Heart left ventricle (tissue), 16 donors: ENCODE measurements around the gene CCDC185. TPM values are rescaled to one million over a fixed set of nuclear protein-coding genes. Genes with fewer than 3 reads are reported as not detected.
A peak's percentile ranks its signal among the peaks of the same experiment; 100 is the strongest.

Source experiments
- ATAC-seq, 4 donors: fragments of 200-7000 bp; cut with Tn5 transposase; one replicate each; pipeline ENCODE4 v1.9.1; 2020 to 2022; ENCODE audit warnings: moderate library complexity in 4 of 4, mild to moderate bottlenecking in 3 of 4, moderate number of reproducible peaks in 1 of 4
- DNase-seq, 5 donors: peaks; one replicate each; pipeline ENCODE4 v3.0.0-alpha.2; 2020
- H3K27ac ChIP-seq, 12 donors: fragments of 200-600 bp; sonication (generic) in 4 of 12; one replicate each; pipeline versions ENCODE4 v1.5.0 to v1.8.0; 2016 to 2022; ENCODE audit warnings: mild to moderate bottlenecking in 2 of 12
- H3K27me3 ChIP-seq, 9 donors: fragments of 200-600 bp; sonication (generic) in 2 of 9; one replicate each; pipeline versions ENCODE4 v1.5.1 to v1.8.0; 2016 to 2022; ENCODE audit warnings: mild to moderate bottlenecking in 3 of 9
- H3K36me3 ChIP-seq, 9 donors: fragments of 200-600 bp; sonication (generic) in 2 of 9; one replicate each; pipeline versions ENCODE4 v1.5.0 to v1.8.0; 2018 to 2022; ENCODE audit warnings: mild to moderate bottlenecking in 2 of 9
- H3K4me1 ChIP-seq, 12 donors: fragments of 200-600 bp; sonication (generic) in 4 of 12; one replicate each; pipeline versions ENCODE4 v1.5.0 to v1.8.0; 2016 to 2022; ENCODE audit warnings: mild to moderate bottlenecking in 3 of 12
- H3K4me3 ChIP-seq, 12 donors: fragments of 200-600 bp; sonication (generic) in 4 of 12; one replicate each; pipeline versions ENCODE4 v1.5.0 to v1.8.0; 2017 to 2022; ENCODE audit warnings: mild to moderate bottlenecking in 9 of 12, moderate library complexity in 4 of 12
- H3K9me3 ChIP-seq, 12 donors: fragments of 200-600 bp; sonication (generic) in 4 of 12; one replicate each; pipeline versions ENCODE4 v1.5.0 to v1.8.0; 2016 to 2022; ENCODE audit warnings: mild to moderate bottlenecking in 1 of 12
- CTCF ChIP-seq, 12 donors: fragments of 200-600 bp; sonication (generic) in 4 of 12; IDR thresholded peaks; one replicate each; pipeline versions ENCODE4 v1.5.0 to v1.8.0; 2018 to 2022; ENCODE audit warnings: antibody characterized with exemption in 12 of 12, mild to moderate bottlenecking in 5 of 12
- POLR2A ChIP-seq, 2 donors: fragments of 450-650 bp; IDR thresholded peaks; one replicate each; pipeline ENCODE4 v1.6.1; 2017; ENCODE audit warnings: antibody characterized with exemption in 2 of 2, mild to moderate bottlenecking in 2 of 2, moderate library complexity in 2 of 2
- WGBS, 4 donors: extraction: QIAGEN DNeasy Blood & Tissue Kit in 2 of 4; methylation state at CpG; one replicate each; pipeline versions ENCODE4 v1.1.5 to v1.1.7; 2013 to 2018; 5-methylcytosine and 5-hydroxymethylcytosine counted together
- intact Hi-C, 10 donors: fragments of 100-400 bp; cut with DNase I; formaldehyde crosslinking; loops; one replicate each; pipeline versions ENCODE4 v1.11.1 to v1.14.2; 2022
- polyA plus RNA-seq, 2 donors: library from polyadenylated mRNA; stranded (reverse); fragments of 200-250 nt; gene quantifications; one replicate each; pipeline ENCODE4 v1.2.3, GENCODE V29; 2013
- total RNA-seq, 9 donors: library from RNA; depleted of rRNA in 2 of 9; stranded (reverse); fragments of >200 nt in 2 of 9; fragmentation: NEBNext Ultra II Directional in 3 of 9; extraction: Animal tissue kit (Norgen Biotek cat#: 25700) in 3 of 9; gene quantifications; one replicate each; pipeline versions ENCODE4 v1.1.0 to v1.2.4, GENCODE V29; 2016 to 2023
- donor health status: ischemic (EF 13 %, LVEDD 7.1; RV severe dilation, severe dysfunction).
- donor health status: healthy with polysubstance abuse.
- donor health status: DM: no; HTN: yes; CAD: no.
- donor health status: DM: no; HTN: no; CAD: no.
- donor health status: ischemic (EF 25% LVEDD 6.9; RV normal size, moderate dysfunction).
- donor health status: ischemic (EF 25% LVEDD 5.7; RV mildly dilated, moderate dysfunction).
- donor health status: healthy.
- donor health status: DM: yes; HTN: yes; CAD: no.
- donor health status: ischemic (EF 35%, LVEDD 5.7; RV mildly dilated, moderate dysfunction).
- donor health status: nonischemic (EF 11% LVEDD 7.7; RV severe dilation, severe dysfunction).
- donor health status: DM: yes; HTN: yes; CAD: no.
- donor health status: PGD.
- donor health status: ischemic (EF 29% LVEDD 5.4; RV normal size, mild dysfunction).
- donor health status: nonischemic (EF 23%, LVEDD 6.1; RV moderate dilation, normal function).

CCDC185 gene
- total and polyA plus RNA-seq, 11 donors, result not detected

GRCh38 chr1:223349241-223349640 lies 44.0 kb upstream of the CCDC185 start:
- Histone ChIP-seq H3K4me1 (peaks cover 0 to 16% (median 1%) of the 10 kb centered on the region in 12 donors), H3K4me3 (no peak overlapping the region), H3K36me3 (no peaks in the 10 kb centered on the region), H3K9me3 (no peaks in the 10 kb centered on the region), H3K27ac (no peak overlapping the region), H3K27me3 (peaks cover 0 to 21% (median 0%) of the 10 kb centered on the region in 9 donors)
- 93 to 97% (median 95%) methylated on average over 3 of the region's 3 CpGs for WGBS, 4 donors
- ATAC-seq (no peak), DNase-seq (no peak)
- intact Hi-C loops, result loop anchor here in 2 of 10 donors (5.0 to 10.0 kb wide), 2 partner anchors 73 to 204 kb away; partner anchors contain the start of gene TLR5 (in 1 of the 2)
- no peak for TF ChIP-seq POLR2A (IDR thresholded peaks at IDR 0.05)
- no peak for TF ChIP-seq CTCF (IDR thresholded peaks at IDR 0.05)

- Histone ChIP-seq H3K9me3 (no peaks in the 10 kb centered on the region), H3K36me3 (no peaks in the 10 kb centered on the region), H3K27me3 (peaks cover 0 to 21% (median 0%) of the 10 kb centered on the region in 9 donors), H3K27ac (peak overlapping the region in 1 of 12 donors; percentile 8), H3K4me3 (no peak overlapping the region), H3K4me1 (peaks cover 0 to 6% (median 0%) of the 10 kb centered on the region in 12 donors)
- TF ChIP-seq POLR2A (IDR thresholded peaks at IDR 0.05) (no peak), CTCF (IDR thresholded peaks at IDR 0.05) (no peak)
- 55 to 73% (median 60%) methylated on average over 5 of the region's 5 CpGs for WGBS, 4 donors
- intact Hi-C loops, result no loop called here
- ATAC-seq (peak in 2 of 4 donors; percentile 58 to 85), DNase-seq (no peak)
Observed at GRCh38 chr1:223350361-223350908, 42.8 kb upstream of the CCDC185 start.

GRCh38 chr1:223352944-223353343 lies 40.3 kb upstream of the CCDC185 start:
- peaks cover 0 to 21% (median 0%) of the 10 kb centered on the region in 9 donors for H3K27me3 ChIP-seq
- WGBS, 4 donors, result 45 to 64% (median 57%) methylated on average over 7 of the region's 7 CpGs
- intact Hi-C loops, result no loop called here
- no peak overlapping the region for H3K27ac ChIP-seq
- no peaks in the 10 kb centered on the region for H3K36me3 ChIP-seq
- TF ChIP-seq POLR2A (IDR thresholded peaks at IDR 0.05), result no peak
- TF ChIP-seq CTCF (IDR thresholded peaks at IDR 0.05), result no peak
- H3K4me1 ChIP-seq, result peaks cover 0 to 6% (median 0%) of the 10 kb centered on the region in 12 donors
- H3K9me3 ChIP-seq, result no peaks in the 10 kb centered on the region
- ATAC-seq (peak in 2 of 4 donors; percentile 56 to 81), DNase-seq (no peak)
- no peak overlapping the region for H3K4me3 ChIP-seq

- no peaks in the 10 kb centered on the region for H3K9me3 ChIP-seq
- TF ChIP-seq CTCF (IDR thresholded peaks at IDR 0.05) (no peak), POLR2A (IDR thresholded peaks at IDR 0.05) (no peak)
- intact Hi-C loops, result no loop called here
- H3K27me3 ChIP-seq, result peaks cover 0 to 21% (median 0%) of the 10 kb centered on the region in 9 donors
- DNase-seq (no peak), ATAC-seq (no peak)
- H3K4me3 ChIP-seq, result no peak overlapping the region
- H3K36me3 ChIP-seq, result no peaks in the 10 kb centered on the region
- 69 to 78% (median 72%) methylated on average over 6 of the region's 6 CpGs for WGBS, 4 donors
- H3K4me1 ChIP-seq, result peaks cover 0 to 6% (median 0%) of the 10 kb centered on the region in 12 donors
- H3K27ac ChIP-seq, result no peak overlapping the region
Observed at GRCh38 chr1:223353939-223354338, 39.3 kb upstream of the CCDC185 start.
